Urinary bladder (tissue), 4 donors: Measurements from ENCODE around the gene MET. TPM values are rescaled to one million over a fixed set of nuclear protein-coding genes. Genes with fewer than 3 reads are reported as not detected.
A peak's percentile ranks its signal among the peaks of the same experiment; 100 is the strongest.
"Not testable (repeated sequence)": the region's sequence is repeated elsewhere in the genome, so short reads cannot be mapped to it uniquely, and the experiment has no call there.

ENCODE experiments used
- DNase-seq: peaks from one replicate; pipeline ENCODE4 v3.0.0-alpha.2; 2015; ENCODE audit errors: extremely low spot score
- H3K27ac ChIP-seq: one replicate; pipeline ENCODE4 v1.5.1; 2013; ENCODE audit warnings: low read depth, mild to moderate bottlenecking, moderate library complexity
- H3K36me3 ChIP-seq: one replicate; pipeline ENCODE4 v1.6.1; 2013; ENCODE audit warnings: mild to moderate bottlenecking, moderate library complexity; ENCODE audit not compliant: insufficient read depth
- H3K4me1 ChIP-seq: one replicate; pipeline ENCODE4 v1.6.1; 2013; ENCODE audit warnings: mild to moderate bottlenecking, moderate library complexity; ENCODE audit not compliant: insufficient read depth
- H3K4me3 ChIP-seq: one replicate; pipeline ENCODE4 v1.5.1; 2013; ENCODE audit warnings: low read depth, low read length
- WGBS: extraction: QIAGEN DNeasy Blood & Tissue Kit; methylation state at CpG from one replicate; pipeline ENCODE4 v1.1.7; 2013; 5-methylcytosine and 5-hydroxymethylcytosine counted together
- polyA plus RNA-seq: library from polyadenylated mRNA; stranded (reverse); fragments of 200-250 nt; gene quantifications from one replicate; pipeline ENCODE4 v1.2.3, GENCODE V29; 2013
- total RNA-seq: library from RNA; depleted of rRNA; stranded (reverse); fragments of >200 nt; gene quantifications from one replicate; pipeline ENCODE4 v1.2.3, GENCODE V29; 2014
- donor health status: healthy with polysubstance abuse.
- donor health status: healthy.

The MET gene
- total and polyA plus RNA-seq, 2 donors: 8.0 to 24.3 TPM

GRCh38 chr7:116647290-116647689 is 24.7 kb upstream of the MET start:
- H3K27ac ChIP-seq: no peak overlapping the region

GRCh38 chr7:116647861-116648260 is 24.1 kb upstream of the MET start:
- no peaks in the 10 kb centered on the region for H3K36me3 ChIP-seq
- H3K4me3 ChIP-seq: no peak overlapping the region
- H3K27ac ChIP-seq: no peak overlapping the region
- no peak for DNase-seq
- H3K4me1 ChIP-seq: no peaks in the 10 kb centered on the region
- WGBS: 73% methylated on average over 2 of the region's 2 CpGs

More at GRCh38 chr7:116647290-116647689, 24.7 kb upstream of the MET start:
- DNase-seq: no peak
- no peaks in the 10 kb centered on the region for H3K4me1 ChIP-seq
- no peak overlapping the region for H3K4me3 ChIP-seq
- H3K36me3 ChIP-seq: no peaks in the 10 kb centered on the region
- 77% methylated on average over 2 of the region's 2 CpGs for WGBS

GRCh38 chr7:116650436-116650835 is 21.6 kb upstream of the MET start:
- H3K4me3 ChIP-seq: no peak overlapping the region
- no peak overlapping the region for H3K27ac ChIP-seq
- no peaks in the 10 kb centered on the region for H3K4me1 ChIP-seq
- 85% methylated on average over 1 of the region's 1 CpG for WGBS
- no peaks in the 10 kb centered on the region for H3K36me3 ChIP-seq
- DNase-seq: no peak

- no peak for DNase-seq
- Histone ChIP-seq H3K27ac (no peak overlapping the region), H3K4me3 (no peak overlapping the region), H3K4me1 (no peaks in the 10 kb centered on the region), H3K36me3 (no peaks in the 10 kb centered on the region)
- WGBS: 95% methylated on average over 3 of the region's 3 CpGs
These were observed 19.2 kb upstream of the MET start for GRCh38 chr7:116652793-116653192.

GRCh38 chr7:116653204-116653603 is 18.8 kb upstream of the MET start:
- DNase-seq: no peak
- 58% methylated on average over 3 of the region's 3 CpGs for WGBS
- Histone ChIP-seq H3K36me3 (no peaks in the 10 kb centered on the region), H3K4me3 (no peak overlapping the region), H3K27ac (no peak overlapping the region), H3K4me1 (no peaks in the 10 kb centered on the region)

- Histone ChIP-seq H3K36me3 (no peaks in the 10 kb centered on the region), H3K27ac (no peak overlapping the region), H3K4me1 (no peaks in the 10 kb centered on the region), H3K4me3 (no peak overlapping the region)
- no peak for DNase-seq
- WGBS: 71% methylated on average over 2 of the region's 2 CpGs
These were observed 18.4 kb upstream of the MET start for GRCh38 chr7:116653646-116654045.

- not testable (repeated sequence) for H3K4me3 ChIP-seq, DNase-seq, H3K27ac ChIP-seq, H3K4me1 ChIP-seq, H3K36me3 ChIP-seq
These were observed 12.7 kb upstream of the MET start for GRCh38 chr7:116659248-116659647.

GRCh38 chr7:116661865-116662264 is 10.1 kb upstream of the MET start:
- no peak for DNase-seq
- Histone ChIP-seq H3K4me3 (no peak overlapping the region), H3K4me1 (no peaks in the 10 kb centered on the region), H3K36me3 (no peaks in the 10 kb centered on the region), H3K27ac (no peak overlapping the region)

GRCh38 chr7:116663744-116664143 is 8.3 kb upstream of the MET start:
- Histone ChIP-seq H3K27ac (no peak overlapping the region), H3K4me3 (no peak overlapping the region), H3K36me3 (no peaks in the 10 kb centered on the region), H3K4me1 (no peaks in the 10 kb centered on the region)
- no peak for DNase-seq
- 98% methylated on average over 4 of the region's 4 CpGs for WGBS

- no peaks in the 10 kb centered on the region for H3K4me1 ChIP-seq
- 38% methylated on average over 2 of the region's 2 CpGs for WGBS
- H3K4me3 ChIP-seq: no peak overlapping the region
- H3K27ac ChIP-seq: no peak overlapping the region
- no peaks in the 10 kb centered on the region for H3K36me3 ChIP-seq
- DNase-seq: no peak
These were observed 6.5 kb upstream of the MET start for GRCh38 chr7:116665332-116665996.

- 74% methylated on average over 1 of the region's 1 CpG for WGBS
- no peaks in the 10 kb centered on the region for H3K4me1 ChIP-seq
- no peaks in the 10 kb centered on the region for H3K36me3 ChIP-seq
- DNase-seq: no peak
- no peak overlapping the region for H3K27ac ChIP-seq
- H3K4me3 ChIP-seq: no peak overlapping the region
These were observed 2.2 kb upstream of the MET start for GRCh38 chr7:116669769-116670168.

GRCh38 chr7:116670409-116671015 is 1.5 kb upstream of the MET start:
- no peak overlapping the region for H3K4me3 ChIP-seq
- no peaks in the 10 kb centered on the region for H3K36me3 ChIP-seq
- no peak for DNase-seq
- H3K27ac ChIP-seq: no peak overlapping the region
- no peaks in the 10 kb centered on the region for H3K4me1 ChIP-seq
- WGBS: 84% methylated on average over 3 of the region's 3 CpGs

GRCh38 chr7:116671111-116671510 is 885 bp upstream of the MET start:
- WGBS: 86% methylated on average over 7 of the region's 7 CpGs
- no peak overlapping the region for H3K4me3 ChIP-seq
- no peaks in the 10 kb centered on the region for H3K36me3 ChIP-seq
- H3K27ac ChIP-seq: no peak overlapping the region
- DNase-seq: no peak
- H3K4me1 ChIP-seq: no peaks in the 10 kb centered on the region

- no peak for DNase-seq
- peak overlapping the region; percentile 52 for H3K27ac ChIP-seq
- no peaks in the 10 kb centered on the region for H3K4me1 ChIP-seq
- H3K36me3 ChIP-seq: no peaks in the 10 kb centered on the region
- WGBS: 25% methylated on average over 23 of the region's 23 CpGs
- peak overlapping the region; percentile 46 for H3K4me3 ChIP-seq
These were observed 830 bp downstream of the MET start for GRCh38 chr7:116672596-116673456.
